HepG2 (cell line): ENCODE measurements around the gene CAMK1D. TPM values are rescaled to one million over a fixed set of nuclear protein-coding genes. Genes with fewer than 3 reads are reported as not detected.

Experiments
- ATAC-seq: fragments of 200-7000 bp; cut with Tn5 transposase; 3 replicates; pipeline ENCODE4 v1.9.1; 2020; ENCODE audit warnings: mild to moderate bottlenecking, moderate library complexity
- BruUV-seq: library from RNA; stranded (reverse); fragments of 400-500 nt; replicated peaks from 2 replicates; lab custom pipeline; 2021; lab: Mats Ljungman, UMichigan
- CTCF ChIA-PET: fragments of 300-600 bp; formaldehyde crosslinking; extraction: SDS; loops from one replicate; lab custom pipeline; 2021; ENCODE audit warnings: low total read pairs, inconsistent platforms, low intra/inter-chr PET ratio; lab: Yijun Ruan, JAX
- POLR2A ChIA-PET: fragments of 350-600 bp; sonication (Branson Sonifier 250); formaldehyde crosslinking; loops from one replicate; lab custom pipeline; 2020; ENCODE audit warnings: antibody characterized with exemption, inconsistent platforms; lab: Yijun Ruan, JAX
- DNase-seq: peaks from one replicate; pipeline ENCODE4 v3.0.0-alpha.2; 2015; ENCODE audit warnings: low spot score
- FAIRE-seq: peaks from 3 replicates; lab custom pipeline; 2011; peaks lifted over from hg19 to GRCh38; lab: Jason Lieb, UNC
- H2AFZ ChIP-seq: one replicate; pipeline ENCODE4 v1.6.1; 2011; ENCODE audit warnings: low read length, inconsistent platforms
- H3K27ac ChIP-seq: fragments of 300-600 bp; 3 replicates; pipeline ENCODE4 v1.8.0; 2011; ENCODE audit warnings: mixed run types, mild to moderate bottlenecking, mixed read lengths, low read length, inconsistent platforms; ENCODE audit not compliant: insufficient read depth; ENCODE audit errors: extremely low read length
- H3K27me3 ChIP-seq, 2 experiments: fragments of 200-600 bp in 1 of 2; 2 replicates in 1 of 2; 3 replicates in 1 of 2; pipeline versions ENCODE4 v1.6.0 to v1.8.0; 2011; ENCODE audit warnings: low read length in 2 of 2, mild to moderate bottlenecking in 2 of 2, moderate library complexity in 2 of 2, inconsistent platforms in 1 of 2; ENCODE audit not compliant: insufficient read depth in 2 of 2, control insufficient read depth in 1 of 2
- H3K36me3 ChIP-seq, 2 experiments: fragments of 200-600 bp in 1 of 2; replicated peaks in 1 of 2; 2 replicates in 1 of 2; 3 replicates in 1 of 2; pipeline versions ENCODE4 v1.5.1 to v1.8.0; 2011; ENCODE audit warnings: low read length in 2 of 2, inconsistent platforms in 1 of 2; ENCODE audit not compliant: insufficient read depth in 2 of 2, control insufficient read depth in 1 of 2
- H3K4me1 ChIP-seq: 2 replicates; pipeline ENCODE4 v1.5.1; 2012; ENCODE audit warnings: low read length, inconsistent platforms; ENCODE audit not compliant: insufficient read depth
- H3K4me2 ChIP-seq: 2 replicates; pipeline ENCODE4 v1.6.0; 2011; ENCODE audit warnings: low read depth, low read length, inconsistent platforms
- H3K4me3 ChIP-seq, 3 experiments: fragments of 200-600 bp in 1 of 3; sonication (generic), shearing (Covaris generic) in 1 of 3; replicated peaks in 1 of 3; 2 replicates each; pipeline ENCODE4 v1.5.1; 2011 to 2016; ENCODE audit warnings: low read length in 3 of 3, inconsistent platforms in 2 of 3, low read depth in 2 of 3, mild to moderate bottlenecking in 2 of 3, control low read depth in 1 of 3, mixed read lengths in 1 of 3; ENCODE audit not compliant: insufficient read depth in 1 of 3
- H3K79me2 ChIP-seq: one replicate; pipeline ENCODE4 v1.6.1; 2011; ENCODE audit warnings: low read length, inconsistent platforms; ENCODE audit not compliant: insufficient read depth
- H3K9ac ChIP-seq: 2 replicates; pipeline ENCODE4 v1.6.0; 2011; ENCODE audit warnings: mild to moderate bottlenecking, low read depth, low read length, inconsistent platforms; ENCODE audit not compliant: insufficient read depth
- H3K9me3 ChIP-seq: 2 replicates; pipeline ENCODE4 v1.5.1; 2012; ENCODE audit warnings: mild to moderate bottlenecking, low read length
- H4K20me1 ChIP-seq: 2 replicates; pipeline ENCODE4 v1.6.0; 2011; ENCODE audit warnings: inconsistent platforms, mild to moderate bottlenecking, low read length, moderate library complexity; ENCODE audit not compliant: insufficient read depth
- FOXA3 ChIP-seq: IDR thresholded peaks from 2 replicates; pipeline ENCODE4 v1.6.1; 2016; ENCODE audit warnings: missing genetic modification reagents, missing compliant biosample characterization
- FOXO4 ChIP-seq: sonication (generic); formaldehyde crosslinking; conservative IDR thresholded peaks from 2 replicates; pipeline ENCODE4 v1.8.1; 2023; ENCODE audit warnings: missing genetic modification reagents
- IKZF1 ChIP-seq: fragments of 450-650 bp; IDR thresholded peaks from 2 replicates; pipeline ENCODE4 v1.7.1; 2016
- MAFG ChIP-seq: sonication (generic); formaldehyde crosslinking; IDR thresholded peaks from 2 replicates; pipeline ENCODE4 v1.5.1; 2020; ENCODE audit warnings: mild to moderate bottlenecking, missing genetic modification reagents
- MIXL1 ChIP-seq: IDR thresholded peaks from 2 replicates; pipeline ENCODE4 v1.6.1; 2016
- NCOA2 ChIP-seq: sonication (generic); formaldehyde crosslinking; IDR thresholded peaks from 2 replicates; pipeline ENCODE4 v1.8.0; 2022; ENCODE audit warnings: inconsistent platforms
- PHF21A ChIP-seq: sonication (generic); formaldehyde crosslinking; IDR thresholded peaks from 2 replicates; pipeline ENCODE4 v1.5.0; 2020; ENCODE audit warnings: mild to moderate bottlenecking, missing genetic modification reagents
- RARA ChIP-seq: IDR thresholded peaks from 2 replicates; pipeline ENCODE4 v1.6.1; 2016; ENCODE audit warnings: missing genetic modification reagents, missing compliant biosample characterization
- RARG ChIP-seq: sonication (generic); formaldehyde crosslinking; IDR thresholded peaks from 2 replicates; pipeline ENCODE4 v1.4.0; 2020; ENCODE audit warnings: low read depth, mild to moderate bottlenecking, missing genetic modification reagents
- SCMH1 ChIP-seq: sonication (generic); formaldehyde crosslinking; IDR thresholded peaks from 2 replicates; pipeline ENCODE4 v1.9.0; 2021; ENCODE audit warnings: missing genetic modification reagents, mild to moderate bottlenecking, borderline replicate concordance
- SOX6 ChIP-seq, 2 experiments: fragments of 450-650 bp in 1 of 2; sonication (generic) in 1 of 2; formaldehyde crosslinking in 1 of 2; IDR thresholded peaks; 2 replicates each; pipeline versions ENCODE4 v1.4.0 to v1.6.1; 2017 to 2020; ENCODE audit warnings: antibody characterized with exemption in 1 of 2, mild to moderate bottlenecking in 1 of 2, missing genetic modification reagents in 1 of 2
- TBP ChIP-seq: sonication (generic); formaldehyde crosslinking; IDR thresholded peaks from 2 replicates; pipeline ENCODE4 v1.5.0; 2020; ENCODE audit warnings: missing genetic modification reagents
- WIZ ChIP-seq: sonication (generic); formaldehyde crosslinking; IDR thresholded peaks from 2 replicates; pipeline ENCODE4 v1.5.1; 2020; ENCODE audit warnings: mild to moderate bottlenecking, missing genetic modification reagents
- ZBTB43 ChIP-seq: sonication (generic); formaldehyde crosslinking; conservative IDR thresholded peaks from 2 replicates; pipeline ENCODE4 v1.4.0; 2020; ENCODE audit warnings: missing genetic modification reagents
- ZMYM3 ChIP-seq: sonication (generic); formaldehyde crosslinking; IDR thresholded peaks from 2 replicates; pipeline ENCODE4 v1.5.1; 2020; ENCODE audit warnings: mild to moderate bottlenecking, missing genetic modification reagents
- ZNF138 ChIP-seq: sonication (generic); formaldehyde crosslinking; IDR thresholded peaks from 2 replicates; pipeline ENCODE4 v1.5.0; 2020; ENCODE audit warnings: mild to moderate bottlenecking, low read depth, missing genetic modification reagents
- ZNF720 ChIP-seq: sonication (generic); formaldehyde crosslinking; IDR thresholded peaks from 2 replicates; pipeline ENCODE4 v1.4.0; 2020; ENCODE audit warnings: missing genetic modification reagents
- ZNF792 ChIP-seq: IDR thresholded peaks from 2 replicates; pipeline ENCODE4 v1.6.1; 2016
- WGBS: methylation state at CpG from one replicate; pipeline ENCODE4 v1.1.6; 2017; ENCODE audit warnings: low lambda C conversion rate; 5-methylcytosine and 5-hydroxymethylcytosine counted together
- in situ Hi-C: cut with HindIII; loops from 2 replicates; pipeline ENCODE4 v1.10.0; 2017; ENCODE audit warnings: low pct_unique_long_range_greater_than_20kb; ENCODE audit not compliant: extremely low pct_ligation_motif_present
- intact Hi-C: fragments of 100-400 bp; cut with micrococcal nuclease; formaldehyde crosslinking; loops from one replicate; pipeline ENCODE4 v1.10.0; 2022; ENCODE audit not compliant: unreplicated experiment
- polyA plus RNA-seq, 8 experiments: library from polyadenylated mRNA; depleted of rRNA in 3 of 8; stranded (reverse) in 7 of 8; unstranded in 1 of 8; fragments of >200 nt; fragmentation: Illumina TruSeq in 4 of 8; extraction: Trizol in 4 of 8; gene quantifications; 2 replicates each; pipeline versions ENCODE4 v1.2.1 to v1.2.3, GENCODE V29; 2011 to 2016; ENCODE audit warnings: low read depth in 4 of 8, missing spikeins in 1 of 8, mixed read lengths in 1 of 8; ENCODE audit not compliant: insufficient read depth in 1 of 8
- total RNA-seq, 5 experiments: library from RNA; depleted of rRNA; stranded (reverse); fragments of >200 nt; fragmentation: Illumina TruSeq; extraction: Trizol; gene quantifications; 2 replicates each; pipeline ENCODE4 v1.2.3, GENCODE V29; 2016; ENCODE audit warnings: low read depth in 1 of 5

Gene CAMK1D
- total and polyA plus RNA-seq, 2 of the 13 experiments (the other 11 are each of a cell fraction or from before 2014, with no cell fraction given): under 0.01 TPM; not detected in 1

- 69% methylated on average over 6 of the region's 6 CpGs for WGBS
- no peak overlapping the region for H3K9ac ChIP-seq
- H3K79me2 ChIP-seq: no peaks in the 10 kb centered on the region
- peaks cover 12% of the 10 kb centered on the region for H3K4me1 ChIP-seq
- no peak overlapping the region for H2AFZ ChIP-seq
- ATAC-seq (no peak), DNase-seq (no peak), FAIRE-seq (no peak)
- ChIA-PET CTCF (no interaction called here), POLR2A (no interaction called here)
- no TSS peak for BruUV-seq
- intact Hi-C loops: no loop called here
- H4K20me1 ChIP-seq: no peaks in the 10 kb centered on the region
- H3K27ac ChIP-seq: no peak overlapping the region
- H3K27me3 ChIP-seq: no peaks in the 10 kb centered on the region
- H3K4me3 ChIP-seq: no peak overlapping the region
- in situ Hi-C loops: no loop called here
- no peak for TF ChIP-seq RARG (CRISPR knock-in tag)
- TF ChIP-seq RARA (CRISPR knock-in tag): no peak
- no peak for TF ChIP-seq MAFG (CRISPR knock-in tag)
- no peak for TF ChIP-seq FOXA3 (CRISPR knock-in tag)
- no peak for TF ChIP-seq TBP (CRISPR knock-in tag)
- no peak for TF ChIP-seq NCOA2 (CRISPR knock-in tag)
- H3K36me3 ChIP-seq: no peaks in the 10 kb centered on the region
- no peak overlapping the region for H3K4me2 ChIP-seq
- peaks cover 5% of the 10 kb centered on the region; the same call in 1 of the 2 replicates for H3K9me3 ChIP-seq
These were observed 156.3 kb downstream of the CAMK1D start for GRCh38 chr10:12505683-12506082.

- no peak overlapping the region for H3K27ac ChIP-seq
- no peaks in the 10 kb centered on the region for H4K20me1 ChIP-seq
- WGBS: 44% methylated on average over 10 of the region's 10 CpGs
- POLR2A ChIA-PET: no interaction called here
- peaks cover 5% of the 10 kb centered on the region; the same call in 1 of the 2 replicates for H3K9me3 ChIP-seq
- BruUV-seq: no TSS peak
- H3K27me3 ChIP-seq: peaks cover 0 to 3% of the 10 kb centered on the region in 2 experiments; a peak in 1 of 5 replicates
- H3K36me3 ChIP-seq: no peaks in the 10 kb centered on the region
- no peak for TF ChIP-seq ZBTB43 (CRISPR knock-in tag)
- TF ChIP-seq ZNF720: no peak
- no peak for TF ChIP-seq PHF21A
- TF ChIP-seq MIXL1 (CRISPR knock-in tag): no peak
- no peak for TF ChIP-seq IKZF1
- no peak for TF ChIP-seq ZNF138
- TF ChIP-seq SOX6 (IDR thresholded peaks at IDR 0.05): no peak
- no peak for TF ChIP-seq SOX6 (CRISPR knock-in tag; IDR thresholded peaks at IDR 0.05)
- TF ChIP-seq FOXO4: no peak
- no peak for TF ChIP-seq ZNF792 (CRISPR knock-in tag)
- no peak for TF ChIP-seq SCMH1 (CRISPR knock-in tag)
- no peak for TF ChIP-seq WIZ (CRISPR knock-in tag)
- no peak for TF ChIP-seq ZMYM3
- TF ChIP-seq, all 625 proteins: peak for 0
- no peak overlapping the region for H3K4me3 ChIP-seq
- DNase-seq (no peak), FAIRE-seq (no peak), ATAC-seq (no peak)
- no peak overlapping the region for H3K9ac ChIP-seq
- H3K4me2 ChIP-seq: no peak overlapping the region
- H3K79me2 ChIP-seq: no peaks in the 10 kb centered on the region
- no peak overlapping the region for H2AFZ ChIP-seq
- in situ Hi-C loops: no loop called here
- H3K4me1 ChIP-seq: no peaks in the 10 kb centered on the region
- intact Hi-C loops: no loop called here
- CTCF ChIA-PET: no interaction called here
These were observed 158.0 kb downstream of the CAMK1D start for GRCh38 chr10:12507165-12507850.
